Skeletal muscle tissue (tissue), 4 donors: Measurements from ENCODE around the gene OTOG. TPM values are rescaled to one million over a fixed set of nuclear protein-coding genes. Genes with fewer than 3 reads are reported as not detected.

Experiments
- H3K27ac ChIP-seq: one replicate; pipeline ENCODE4 v1.7.0; 2013; ENCODE audit warnings: mild to moderate bottlenecking, low read depth, low read length, inconsistent platforms
- H3K27me3 ChIP-seq, 3 donors: one replicate each; pipeline ENCODE4 v1.7.0; 2013; ENCODE audit warnings: low read length in 3 of 3; ENCODE audit not compliant: control insufficient read depth in 3 of 3, insufficient read depth in 3 of 3
- H3K36me3 ChIP-seq, 3 donors: one replicate each; pipeline ENCODE4 v1.7.0; 2013; ENCODE audit warnings: low read length in 3 of 3; ENCODE audit not compliant: control insufficient read depth in 3 of 3, insufficient read depth in 3 of 3
- H3K4me1 ChIP-seq, 3 donors: one replicate each; pipeline ENCODE4 v1.7.0; 2013; ENCODE audit warnings: low read length in 3 of 3, mild to moderate bottlenecking in 3 of 3; ENCODE audit not compliant: control insufficient read depth in 3 of 3, insufficient read depth in 3 of 3
- H3K4me3 ChIP-seq, 3 donors: one replicate each; pipeline ENCODE4 v1.7.0; 2013; ENCODE audit warnings: low read length in 3 of 3
- H3K9ac ChIP-seq, 3 donors: one replicate each; pipeline ENCODE4 v1.7.0; 2013; ENCODE audit warnings: low read length in 3 of 3, mild to moderate bottlenecking in 3 of 3, moderate library complexity in 2 of 3, low read depth in 1 of 3
- H3K9me3 ChIP-seq, 3 donors: one replicate each; pipeline ENCODE4 v1.7.0; 2013; ENCODE audit warnings: low read length in 3 of 3; ENCODE audit not compliant: control insufficient read depth in 3 of 3
- total RNA-seq: library from RNA; depleted of rRNA; stranded (reverse); fragments of >200 nt; gene quantifications from one replicate; pipeline ENCODE4 v1.2.3, GENCODE V29; 2014
- donor health status: Osteomylitis.

Gene OTOG
- total RNA-seq, 1 donor from 2014 or later: under 0.01 TPM

DNA sequence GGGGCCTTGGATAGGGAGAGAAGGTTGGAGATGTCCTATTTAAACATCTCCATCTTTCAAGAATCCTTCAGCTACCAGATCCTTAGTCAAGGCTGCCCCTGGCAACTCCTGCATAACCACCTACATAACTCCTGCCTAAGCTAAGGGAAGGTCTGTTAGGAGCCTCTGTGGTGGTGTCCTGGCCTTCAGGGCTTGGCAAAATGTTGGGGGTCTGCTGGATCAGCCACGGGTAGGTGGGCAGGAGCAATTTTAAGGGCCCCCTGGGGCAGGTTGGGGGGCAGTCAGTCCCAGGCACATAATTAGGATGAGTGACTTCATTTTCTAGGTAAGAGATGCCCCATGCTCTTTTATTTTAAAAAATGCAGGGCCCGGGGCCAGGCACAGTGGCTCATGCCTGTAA lies 28.7 kb upstream of the OTOG start:
- H3K27me3 ChIP-seq: peaks cover 0 to 7% (median 5%) of the 10 kb centered on the region in 3 donors
- no peak overlapping the region for H3K27ac ChIP-seq
- no peak overlapping the region for H3K4me3 ChIP-seq
- H3K9me3 ChIP-seq: no peaks in the 10 kb centered on the region
- H3K36me3 ChIP-seq: no peaks in the 10 kb centered on the region
- H3K4me1 ChIP-seq: no peaks in the 10 kb centered on the region
- H3K9ac ChIP-seq: no peak overlapping the region

DNA sequence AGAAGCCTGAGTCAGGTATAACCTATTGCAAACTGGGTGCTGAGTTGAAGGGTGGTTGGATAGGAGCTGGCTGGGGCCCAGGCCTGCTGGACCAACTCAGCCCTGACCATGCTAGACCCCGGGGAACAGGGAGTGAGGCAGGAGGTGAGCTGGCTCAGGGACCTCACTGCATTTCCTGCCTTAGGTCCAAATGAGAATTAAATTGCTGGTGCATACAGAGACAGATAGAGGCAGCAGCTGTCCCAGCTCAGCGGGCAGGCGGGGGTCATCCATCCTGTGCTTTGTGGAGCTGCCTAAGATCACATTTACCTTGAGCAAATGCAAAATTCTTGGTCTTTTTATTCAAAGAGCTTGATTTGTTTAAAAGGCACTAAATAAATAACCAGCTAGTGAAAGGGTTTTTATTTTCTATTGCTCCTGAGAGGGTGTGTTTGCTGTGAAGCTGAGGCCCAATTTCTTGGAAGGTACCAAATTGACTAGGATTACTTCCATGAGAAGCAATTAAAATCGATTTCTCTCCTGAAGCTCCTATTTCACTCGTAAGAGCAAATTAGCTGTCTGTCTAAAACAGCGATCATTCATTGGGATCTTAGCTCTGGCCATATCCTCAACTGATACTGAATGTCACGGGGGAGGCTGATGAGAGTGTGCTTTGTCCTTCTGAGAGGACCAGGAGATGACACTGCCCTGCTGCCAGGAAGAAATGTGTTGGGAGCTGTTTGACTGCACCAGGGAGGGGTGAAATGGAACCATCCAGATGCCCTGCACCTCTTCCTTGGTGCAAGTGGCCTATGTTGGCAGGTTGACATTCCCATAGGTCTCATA lies 27.8 kb upstream of the OTOG start:
- Histone ChIP-seq H3K27ac (no peak overlapping the region), H3K9ac (no peak overlapping the region), H3K4me3 (no peak overlapping the region)

DNA sequence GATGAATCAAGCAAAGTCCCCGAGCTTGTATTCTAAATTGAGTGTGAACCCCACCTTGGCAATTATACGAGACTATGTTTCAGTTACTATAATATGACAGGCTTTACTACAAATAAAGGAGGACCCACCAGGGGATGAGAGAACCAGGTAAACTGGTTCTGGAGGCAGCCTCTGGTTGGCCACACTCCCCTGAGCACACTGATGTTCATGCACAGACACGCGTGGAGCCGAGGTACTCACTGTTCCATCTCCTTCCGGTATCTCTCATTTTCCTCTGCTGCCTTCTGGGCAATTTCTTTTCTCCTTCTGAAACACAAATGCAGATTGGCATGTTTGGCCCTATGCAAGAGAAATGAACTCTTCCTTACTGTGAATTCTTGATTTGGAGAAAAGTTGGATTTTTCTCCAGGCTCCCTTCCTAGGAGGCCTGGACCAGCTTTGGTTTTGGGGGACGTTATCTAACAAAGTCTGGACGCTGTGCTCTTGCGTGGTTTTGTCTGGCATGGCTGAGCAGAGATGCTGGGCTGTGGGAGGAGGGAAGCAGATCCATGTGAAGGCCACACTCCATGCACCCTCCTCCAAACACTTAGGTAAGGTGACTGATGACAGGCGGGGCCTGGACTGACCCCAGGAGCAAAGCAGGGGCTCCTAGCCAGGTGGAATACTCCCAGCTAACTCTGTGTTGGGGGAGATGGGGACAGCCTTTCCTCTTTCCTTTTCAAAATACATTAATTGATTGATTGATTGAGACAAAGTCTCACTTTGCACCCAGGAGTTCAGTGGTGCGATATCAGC lies 25.8 kb upstream of the OTOG start:
- H3K27me3 ChIP-seq: peaks cover 0 to 7% (median 5%) of the 10 kb centered on the region in 3 donors
- no peaks in the 10 kb centered on the region for H3K4me1 ChIP-seq
- no peaks in the 10 kb centered on the region for H3K36me3 ChIP-seq
- H3K27ac ChIP-seq: no peak overlapping the region
- no peak overlapping the region for H3K4me3 ChIP-seq
- no peak overlapping the region for H3K9ac ChIP-seq
- H3K9me3 ChIP-seq: no peaks in the 10 kb centered on the region

More for the DNA sequence above, 27.8 kb upstream of the OTOG start:
- H3K9me3 ChIP-seq: no peaks in the 10 kb centered on the region
- peaks cover 0 to 7% (median 5%) of the 10 kb centered on the region in 3 donors for H3K27me3 ChIP-seq
- no peaks in the 10 kb centered on the region for H3K4me1 ChIP-seq
- no peaks in the 10 kb centered on the region for H3K36me3 ChIP-seq

DNA sequence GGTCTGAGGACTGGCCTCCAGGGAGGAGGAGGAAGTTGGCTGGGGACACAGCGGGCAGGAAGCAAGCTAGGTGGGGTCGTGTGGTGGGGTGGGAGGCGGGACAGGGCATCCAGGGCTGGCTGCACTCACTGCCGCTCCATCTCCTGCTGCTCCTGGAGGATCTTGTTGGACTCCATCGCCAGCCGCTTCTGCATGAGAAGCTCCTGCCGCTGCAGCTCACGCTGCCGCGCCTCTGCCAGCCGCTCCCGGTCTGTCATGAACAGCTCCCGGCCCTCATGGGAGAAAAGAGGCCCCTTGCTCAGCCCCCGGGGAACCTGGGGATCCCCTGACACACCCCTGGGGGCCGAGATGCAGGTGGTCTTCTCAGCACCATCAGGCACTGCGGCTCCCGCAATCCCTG lies 24.4 kb upstream of the OTOG start:
- Histone ChIP-seq H3K4me3 (no peak overlapping the region), H3K36me3 (no peaks in the 10 kb centered on the region), H3K4me1 (no peaks in the 10 kb centered on the region), H3K27me3 (peaks cover 0 to 5% (median 1%) of the 10 kb centered on the region in 3 donors), H3K9ac (no peak overlapping the region), H3K27ac (no peak overlapping the region), H3K9me3 (no peaks in the 10 kb centered on the region)

DNA sequence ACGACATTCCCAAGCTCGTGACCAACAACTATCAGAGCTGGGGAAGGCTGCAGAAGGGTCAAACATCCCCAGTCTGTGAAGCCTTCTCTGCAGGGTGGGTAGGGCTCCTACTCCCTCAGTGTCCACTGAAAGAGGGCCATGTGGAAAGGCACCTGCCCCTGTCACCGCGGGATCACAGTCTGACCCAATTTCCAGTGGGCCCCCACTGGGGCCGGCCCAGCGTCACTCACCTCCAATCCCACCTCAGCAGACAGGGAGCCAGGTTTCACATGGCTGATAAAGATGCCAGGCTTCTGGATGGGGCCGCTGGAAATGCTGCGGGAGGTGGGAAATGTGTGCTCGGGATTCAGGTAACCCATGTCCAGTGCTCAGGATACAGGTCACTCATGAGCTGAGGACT lies 22.8 kb upstream of the OTOG start:
- Histone ChIP-seq H3K4me3 (no peak overlapping the region), H3K4me1 (peaks cover 0 to 2% (median 0%) of the 10 kb centered on the region in 3 donors), H3K36me3 (no peaks in the 10 kb centered on the region), H3K27me3 (peaks cover 0 to 5% (median 2%) of the 10 kb centered on the region in 3 donors), H3K27ac (no peak overlapping the region), H3K9me3 (no peaks in the 10 kb centered on the region), H3K9ac (no peak overlapping the region)

DNA sequence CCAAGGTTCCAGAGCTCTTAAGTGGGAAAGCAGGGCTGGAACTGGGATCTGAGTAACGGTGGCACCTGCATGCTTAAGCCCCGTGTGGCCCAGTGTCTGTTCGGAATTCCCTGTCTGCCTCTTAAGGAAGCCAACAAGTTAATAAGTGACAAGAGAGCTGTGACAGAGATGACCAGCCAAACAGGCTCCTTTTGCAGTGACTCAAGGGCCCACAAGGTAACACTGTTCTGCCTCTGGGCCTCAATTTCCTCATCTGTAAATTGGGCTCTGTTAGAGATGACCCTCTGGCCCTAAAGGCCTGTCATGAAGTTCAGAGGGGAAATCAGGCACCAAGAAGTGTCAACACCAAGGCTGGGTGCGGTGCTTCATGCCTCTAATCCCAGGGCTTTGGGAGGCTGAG lies 21.5 kb upstream of the OTOG start:
- Histone ChIP-seq H3K9ac (no peak overlapping the region), H3K27me3 (peaks cover 0 to 2% (median 2%) of the 10 kb centered on the region in 3 donors), H3K4me1 (peaks cover 0 to 2% (median 0%) of the 10 kb centered on the region in 3 donors), H3K27ac (no peak overlapping the region), H3K36me3 (no peaks in the 10 kb centered on the region), H3K9me3 (no peaks in the 10 kb centered on the region), H3K4me3 (no peak overlapping the region)

DNA sequence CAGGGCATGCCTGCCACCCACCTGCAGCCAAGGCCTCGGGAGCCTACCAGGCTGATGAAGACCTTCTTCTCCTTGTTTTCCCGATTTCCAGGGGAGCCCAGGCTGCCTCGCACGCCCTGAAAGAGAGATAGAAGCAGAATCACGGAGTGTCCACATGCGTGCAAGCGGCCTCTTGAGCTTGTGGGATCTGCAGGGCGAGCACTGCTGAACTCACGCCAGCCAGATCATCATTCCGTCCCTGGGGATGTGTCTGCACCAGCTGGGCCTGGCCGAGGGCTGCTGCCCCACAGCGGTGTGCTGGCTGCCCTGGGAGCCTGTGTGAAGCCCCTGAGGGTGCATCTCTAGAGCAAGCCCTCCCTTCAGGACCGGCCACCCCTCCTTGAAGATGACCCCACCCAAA lies 20.7 kb upstream of the OTOG start:
- no peak overlapping the region for H3K4me3 ChIP-seq
- peaks cover 0 to 2% (median 0%) of the 10 kb centered on the region in 3 donors for H3K4me1 ChIP-seq
- no peaks in the 10 kb centered on the region for H3K36me3 ChIP-seq
- H3K27ac ChIP-seq: no peak overlapping the region
- no peaks in the 10 kb centered on the region for H3K9me3 ChIP-seq
- H3K9ac ChIP-seq: no peak overlapping the region
- H3K27me3 ChIP-seq: peaks cover 0 to 2% (median 0%) of the 10 kb centered on the region in 3 donors

DNA sequence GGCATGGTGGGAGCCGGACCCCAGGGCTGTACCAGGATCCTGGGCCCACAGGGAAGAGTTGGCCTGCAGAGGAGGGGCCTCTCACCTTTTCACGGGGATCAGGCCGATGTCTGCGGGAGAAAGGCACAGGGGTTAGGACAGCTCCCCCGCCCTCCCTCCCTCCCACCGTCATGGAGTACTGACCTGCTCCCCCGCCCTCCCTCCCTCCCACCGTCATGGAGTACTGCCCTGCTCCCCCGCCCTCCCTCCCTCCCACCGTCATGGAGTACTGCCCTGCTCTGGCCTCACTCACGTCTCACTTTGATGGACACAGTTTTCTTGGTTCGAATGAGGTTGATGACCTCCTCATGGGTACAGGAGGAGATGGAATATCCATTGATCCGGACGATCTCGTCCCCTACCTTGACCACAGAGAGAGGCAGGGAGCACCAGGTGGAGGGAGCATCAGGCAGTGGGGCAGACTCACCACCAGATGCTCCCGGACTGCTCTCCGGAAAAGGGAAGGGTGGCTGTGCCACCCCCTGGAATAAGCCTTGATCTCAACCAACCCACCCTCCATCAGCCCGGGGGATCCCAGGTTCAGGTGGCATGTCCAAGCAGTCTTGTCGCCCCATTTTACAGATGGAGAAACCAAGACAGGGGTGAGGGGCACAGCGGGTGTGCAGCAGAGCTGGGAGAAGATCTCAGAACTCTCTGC lies 20.0 kb upstream of the OTOG start:
- H3K27ac ChIP-seq: no peak overlapping the region

DNA sequence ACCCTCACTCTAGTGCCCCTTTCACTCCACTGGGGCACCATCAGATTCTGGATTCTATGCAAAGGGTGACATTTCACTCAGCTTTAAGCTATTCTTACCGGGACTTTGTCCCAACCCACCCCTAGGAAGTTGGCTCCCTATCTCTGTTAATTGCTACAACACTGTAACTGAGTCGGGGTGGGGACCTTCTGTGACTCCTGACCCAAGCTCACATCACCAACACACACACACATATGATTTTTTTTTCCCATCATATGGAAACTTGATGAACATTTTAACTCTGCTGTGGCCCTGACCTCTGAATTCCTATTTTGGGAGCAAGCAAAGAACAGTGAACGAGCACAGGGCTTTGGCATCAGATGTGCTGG lies 19.4 kb upstream of the OTOG start:
- Histone ChIP-seq H3K4me1 (peaks cover 0 to 2% (median 0%) of the 10 kb centered on the region in 3 donors), H3K27me3 (peaks cover 0 to 2% (median 0%) of the 10 kb centered on the region in 3 donors), H3K4me3 (no peak overlapping the region), H3K9me3 (no peaks in the 10 kb centered on the region), H3K27ac (no peak overlapping the region), H3K36me3 (no peaks in the 10 kb centered on the region), H3K9ac (no peak overlapping the region)

More for the DNA sequence above, 20.0 kb upstream of the OTOG start:
- H3K4me3 ChIP-seq: no peak overlapping the region
- H3K36me3 ChIP-seq: no peaks in the 10 kb centered on the region
- H3K9me3 ChIP-seq: no peaks in the 10 kb centered on the region
- H3K4me1 ChIP-seq: peaks cover 0 to 2% (median 0%) of the 10 kb centered on the region in 3 donors
- peaks cover 0 to 2% (median 0%) of the 10 kb centered on the region in 3 donors for H3K27me3 ChIP-seq
- no peak overlapping the region for H3K9ac ChIP-seq
